H1 (cell line): Measurements from ENCODE around the gene CD7. TPM values are rescaled to one million over a fixed set of nuclear protein-coding genes. Genes with fewer than 3 reads are reported as not detected.

Experiments
- CTCF ChIA-PET: fragments of 300-600 bp; sonication (Branson Sonifier 250); formaldehyde crosslinking; loops from one replicate; lab custom pipeline; 2021; ENCODE audit not compliant: partially characterized antibody; lab: Charles Lee
- POLR2A ChIA-PET: fragments of 300-600 bp; sonication (Branson Sonifier 250); formaldehyde crosslinking; loops from one replicate; lab custom pipeline; 2021; ENCODE audit warnings: inconsistent platforms; ENCODE audit not compliant: partially characterized antibody; lab: Charles Lee
- DNase-seq, 2 experiments: peaks; one replicate each; pipeline versions ENCODE4 v3.0.0 to v3.0.0-alpha.2; 2010 to 2022; ENCODE audit warnings: low spot score in 2 of 2, low read depth in 1 of 2, mixed read lengths in 1 of 2
- FAIRE-seq: peaks from 2 replicates; lab custom pipeline; 2011; peaks lifted over from hg19 to GRCh38; lab: Jason Lieb, UNC
- H2AFZ ChIP-seq: 2 replicates; pipeline ENCODE4 v1.8.1; 2012; ENCODE audit warnings: low read length, inconsistent platforms
- H2AK5ac ChIP-seq: 2 replicates; pipeline ENCODE4 v1.6.1; 2013; ENCODE audit warnings: low read depth, low read length
- H2BK120ac ChIP-seq: replicated peaks from 2 replicates; pipeline ENCODE3; 2013; ENCODE audit warnings: low read depth, low read length, inconsistent platforms
- H2BK12ac ChIP-seq: 2 replicates; pipeline ENCODE4 v1.6.1; 2013; ENCODE audit warnings: low read depth, low read length
- H2BK15ac ChIP-seq: 2 replicates; pipeline ENCODE4 v1.6.1; 2013; ENCODE audit warnings: low read length
- H2BK20ac ChIP-seq: 2 replicates; pipeline ENCODE4 v1.6.1; 2013; ENCODE audit warnings: low read length
- H2BK5ac ChIP-seq: 2 replicates; pipeline ENCODE4 v1.6.1; 2013; ENCODE audit warnings: low read depth, low read length
- H3K14ac ChIP-seq: 2 replicates; pipeline ENCODE4 v1.6.1; 2013; ENCODE audit warnings: inconsistent platforms; ENCODE audit not compliant: insufficient read length
- H3K18ac ChIP-seq: 2 replicates; pipeline ENCODE4 v1.6.1; 2013; ENCODE audit warnings: low read length; ENCODE audit errors: extremely low read depth
- H3K23ac ChIP-seq: 2 replicates; pipeline ENCODE4 v1.6.1; 2013; ENCODE audit warnings: inconsistent platforms; ENCODE audit not compliant: insufficient read length
- H3K23me2 ChIP-seq: 2 replicates; pipeline ENCODE4 v1.6.1; 2013; ENCODE audit warnings: low read depth, low read length
- H3K27ac ChIP-seq: 2 replicates; pipeline ENCODE4 v1.6.1; 2011; ENCODE audit warnings: low read depth, low read length, inconsistent platforms
- H3K27me3 ChIP-seq, 4 experiments: replicated peaks in 1 of 4; 1 replicate in 1 of 4; 2 replicates in 3 of 4; pipeline versions ENCODE4 v1.6.1 to v1.8.1; 2011 to 2013; ENCODE audit warnings: low read length in 3 of 4, mild to moderate bottlenecking in 3 of 4, inconsistent platforms in 2 of 4, mixed read lengths in 2 of 4, moderate library complexity in 1 of 4; ENCODE audit not compliant: control insufficient read depth in 3 of 4, insufficient read depth in 3 of 4; ENCODE audit errors: extremely low read depth in 1 of 4
- H3K36me3 ChIP-seq, 4 experiments: 2 replicates each; pipeline versions ENCODE4 v1.6.1 to v1.8.1; 2011 to 2013; ENCODE audit warnings: mild to moderate bottlenecking in 4 of 4, low read length in 3 of 4, moderate library complexity in 2 of 4, control low read depth in 1 of 4, inconsistent platforms in 1 of 4; ENCODE audit not compliant: insufficient read depth in 4 of 4, control insufficient read depth in 2 of 4
- H3K4ac ChIP-seq: replicated peaks from 2 replicates; pipeline ENCODE3; 2013; ENCODE audit warnings: low read length, low read depth, mixed read lengths, inconsistent platforms; ENCODE audit not compliant: insufficient read length
- H3K4me1 ChIP-seq, 4 experiments: replicated peaks in 1 of 4; 1 replicate in 1 of 4; 2 replicates in 3 of 4; pipeline versions ENCODE4 v1.6.1 to v1.8.1; 2011 to 2013; ENCODE audit warnings: low read length in 3 of 4, inconsistent platforms in 2 of 4, mixed read lengths in 1 of 4; ENCODE audit not compliant: insufficient read depth in 4 of 4, control insufficient read depth in 3 of 4
- H3K4me2 ChIP-seq, 2 experiments: 2 replicates each; pipeline versions ENCODE4 v1.6.1 to v1.8.1; 2011 to 2013; ENCODE audit warnings: low read depth in 2 of 2, low read length in 2 of 2, control low read depth in 1 of 2, inconsistent platforms in 1 of 2, mild to moderate bottlenecking in 1 of 2; ENCODE audit not compliant: insufficient read depth in 1 of 2
- H3K4me3 ChIP-seq, 4 experiments: fragments of 200-600, 300-600 bp in 1 of 4; sonication (generic), shearing (Covaris generic), sonication (Bioruptor Twin) in 1 of 4; 2 replicates each; pipeline versions ENCODE4 v1.5.1 to v1.8.1; 2011 to 2016; ENCODE audit warnings: low read length in 4 of 4, low read depth in 3 of 4, control low read depth in 2 of 4, inconsistent platforms in 2 of 4, mild to moderate bottlenecking in 2 of 4, mixed read lengths in 1 of 4, moderate library complexity in 1 of 4; ENCODE audit not compliant: insufficient read depth in 2 of 4; ENCODE audit errors: extremely low read depth in 1 of 4
- H3K56ac ChIP-seq: replicated peaks from 2 replicates; pipeline ENCODE3; 2013; ENCODE audit warnings: low read depth, mild to moderate bottlenecking, mixed read lengths, low read length, inconsistent platforms; ENCODE audit not compliant: insufficient read length
- H3K79me1 ChIP-seq: 2 replicates; pipeline ENCODE4 v1.6.1; 2013; ENCODE audit warnings: low read depth, low read length, control low read depth
- H3K79me2 ChIP-seq, 2 experiments: 2 replicates each; pipeline versions ENCODE4 v1.6.1 to v1.8.1; 2012 to 2013; ENCODE audit warnings: low read length in 2 of 2, mild to moderate bottlenecking in 2 of 2, inconsistent platforms in 1 of 2; ENCODE audit not compliant: insufficient read depth in 2 of 2, control insufficient read depth in 1 of 2
- H3K9ac ChIP-seq, 4 experiments: replicated peaks in 1 of 4; 1 replicate in 1 of 4; 2 replicates in 3 of 4; pipeline versions ENCODE4 v1.6.1 to v1.8.1; 2011 to 2013; ENCODE audit warnings: low read depth in 3 of 4, low read length in 3 of 4, control low read depth in 2 of 4, mild to moderate bottlenecking in 2 of 4, moderate library complexity in 2 of 4, inconsistent platforms in 1 of 4; ENCODE audit errors: extremely low read depth in 1 of 4
- H3K9me3 ChIP-seq, 2 experiments: 2 replicates each; pipeline versions ENCODE4 v1.6.1 to v1.8.1; 2012 to 2013; ENCODE audit warnings: mild to moderate bottlenecking in 2 of 2, moderate library complexity in 2 of 2, control low read depth in 1 of 2, inconsistent platforms in 1 of 2, low read depth in 1 of 2, low read length in 1 of 2, mixed read lengths in 1 of 2; ENCODE audit not compliant: insufficient read depth in 2 of 2
- H4K20me1 ChIP-seq, 2 experiments: replicated peaks in 1 of 2; 2 replicates each; pipeline versions ENCODE3 to v1.8.1; 2011 to 2013; ENCODE audit warnings: inconsistent platforms in 2 of 2, low read length in 2 of 2, mild to moderate bottlenecking in 1 of 2; ENCODE audit not compliant: insufficient read depth in 2 of 2, control insufficient read depth in 1 of 2
- H4K5ac ChIP-seq: 2 replicates; pipeline ENCODE4 v1.6.1; 2013; ENCODE audit warnings: low read length, low read depth, mixed read lengths, inconsistent platforms; ENCODE audit not compliant: insufficient read length
- H4K8ac ChIP-seq: 2 replicates; pipeline ENCODE4 v1.8.0; 2013; ENCODE audit warnings: mild to moderate bottlenecking, moderate library complexity, low read length, inconsistent platforms; ENCODE audit not compliant: insufficient read depth; ENCODE audit errors: extremely low read depth
- H4K91ac ChIP-seq: replicated peaks from 2 replicates; pipeline ENCODE3; 2013; ENCODE audit warnings: low read length, mixed read lengths, inconsistent platforms; ENCODE audit not compliant: insufficient read length
- CREB1 ChIP-seq: IDR thresholded peaks from 2 replicates; pipeline ENCODE4 v1.6.1; 2012; ENCODE audit warnings: inconsistent platforms
- POLR2A ChIP-seq, 2 experiments: IDR thresholded peaks; 1 replicate in 1 of 2; 2 replicates in 1 of 2; pipeline ENCODE4 v1.6.1; 2011; ENCODE audit warnings: low read depth in 2 of 2, low read length in 2 of 2, mild to moderate bottlenecking in 2 of 2; ENCODE audit errors: control extremely low read depth in 1 of 2
- RFX5 ChIP-seq: IDR thresholded peaks from 2 replicates; pipeline ENCODE4 v1.6.1; 2011; ENCODE audit warnings: low read depth, low read length, improper control_type of control experiment, borderline replicate concordance
- SIRT6 ChIP-seq: IDR thresholded peaks from one replicate; pipeline ENCODE4 v1.7.1; 2012; ENCODE audit warnings: low read length, inconsistent platforms
- SRF ChIP-seq: IDR thresholded peaks from 2 replicates; pipeline ENCODE4 v1.6.1; 2011; ENCODE audit warnings: mild to moderate bottlenecking, low read depth, low read length, moderate library complexity
- WGBS, 2 experiments: shearing (Covaris generic) in 1 of 2; methylation state at CpG; one replicate each; pipeline versions ENCODE4 v1.1.6 to v1.1.7; 2013 to 2015; ENCODE audit warnings: low lambda C conversion rate in 2 of 2, mixed read lengths in 2 of 2, inconsistent platforms in 1 of 2, low coverage in 1 of 2, missing lambda C conversion rate in 1 of 2; ENCODE audit not compliant: insufficient replicate concordance in 2 of 2, insufficient coverage in 1 of 2, insufficient read length in 1 of 2; ENCODE audit errors: extremely low coverage in 1 of 2, missing lambda C conversion rate in 1 of 2; 5-methylcytosine and 5-hydroxymethylcytosine counted together
- polyA plus RNA-seq, 7 experiments: library from polyadenylated mRNA; depleted of rRNA in 3 of 7; stranded (reverse) in 5 of 7; unstranded in 2 of 7; fragments of >200 nt in 5 of 7; fragments of 200-250 nt in 2 of 7; gene quantifications; 1 replicate in 5 of 7; 2 replicates in 1 of 7; 4 replicates in 1 of 7; pipeline versions ENCODE4 v1.2.1 to v1.2.3, GENCODE V29; 2011 to 2013; ENCODE audit warnings: missing spikeins in 2 of 7, mixed read lengths in 2 of 7
- total RNA-seq: library from RNA; stranded (reverse); fragmentation: NEBNext Ultra II Directional; extraction: Animal tissue kit (Norgen Biotek cat#: 25700); gene quantifications from 2 replicates; pipeline ENCODE4 v1.2.1, GENCODE V29; 2021
- TF ChIP-seq, protein P1 (sequence below): IDR thresholded peaks from 2 replicates; pipeline ENCODE4 v1.6.1; 2011; ENCODE audit warnings: low read length, improper control_type of control experiment
- TF ChIP-seq, protein P2 (sequence below), 3 experiments: IDR thresholded peaks; 1 replicate in 2 of 3; 2 replicates in 1 of 3; pipeline versions ENCODE4 v1.5.1 to v1.6.1; 2011; ENCODE audit warnings: low read length in 3 of 3, mild to moderate bottlenecking in 3 of 3, inconsistent platforms in 2 of 3, low read depth in 1 of 3, moderate library complexity in 1 of 3; ENCODE audit not compliant: insufficient read depth in 1 of 3; ENCODE audit errors: control extremely low read depth in 1 of 3
- TF ChIP-seq, protein P3 (sequence below): IDR thresholded peaks from 2 replicates; pipeline ENCODE4 v1.6.1; 2012; ENCODE audit warnings: inconsistent platforms

CD7 gene
- total and polyA plus RNA-seq, 2 of the 8 experiments (the other 6 are each of a cell fraction or from before 2014, with no cell fraction given) = 0.83 to 0.86 TPM

DNA sequence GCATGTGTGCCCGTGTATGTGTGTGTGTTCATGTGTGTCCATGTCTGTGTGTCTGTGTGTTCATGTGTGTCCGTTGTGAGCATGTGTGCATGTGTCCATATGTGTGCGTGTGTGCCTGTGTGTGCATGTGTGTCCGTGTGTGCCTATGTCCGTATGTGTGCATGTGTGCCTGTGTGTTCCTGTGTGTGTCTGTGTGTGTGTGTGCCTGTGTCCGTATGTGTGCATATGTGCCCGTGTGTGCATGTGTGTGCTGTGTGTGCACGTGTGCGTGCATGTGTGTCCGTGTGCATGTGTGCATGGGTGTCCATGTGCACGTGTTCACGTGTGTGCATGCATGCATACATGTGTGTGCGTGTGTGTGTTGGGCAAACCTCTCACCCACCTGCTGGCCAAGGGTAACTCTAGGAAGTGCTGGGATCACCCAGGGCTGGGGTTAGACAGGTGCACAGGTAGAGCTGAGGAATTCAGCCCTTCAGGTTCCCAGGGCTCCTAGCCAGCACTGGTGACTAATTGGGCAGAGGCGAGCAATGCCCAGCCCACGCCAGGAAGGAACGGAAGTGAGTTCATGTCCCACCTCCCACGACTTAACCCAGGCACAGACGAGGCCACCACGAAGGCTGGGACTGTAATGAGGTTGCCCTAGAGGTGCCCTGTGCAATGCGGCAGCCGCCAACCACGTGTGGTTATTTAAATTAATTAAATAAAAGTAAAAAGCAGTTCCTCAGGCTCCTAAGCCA is 35.7 kb downstream of the CD7 start:
- Histone ChIP-seq H3K56ac (no peak overlapping the region), H2BK15ac (peak overlapping the region; percentile 50; the same call in 1 of the 2 replicates), H3K27ac (no peak overlapping the region), H3K9ac (peak overlapping the region in 1 of 4 experiments; percentile 33; a peak in 1 of 7 replicates), H3K36me3 (no peaks in the 10 kb centered on the region; a peak in 1 of 8 replicates), H3K23me2 (no peaks in the 10 kb centered on the region), H3K23ac (peak overlapping the region; percentile 19), H3K4me3 (no peak overlapping the region), H3K27me3 (no peaks in the 10 kb centered on the region; a peak in 1 of 7 replicates), H2BK12ac (peak overlapping the region; percentile 78; the same call in 1 of the 2 replicates), H4K20me1 (peaks cover 0 to 9% of the 10 kb centered on the region in 2 experiments), H2AFZ (no peak overlapping the region), H4K91ac (peak overlapping the region; percentile 95), H4K8ac (peak overlapping the region; percentile 74; the same call in 1 of the 2 replicates), H3K4me1 (peaks cover 0 to 10% (median 5%) of the 10 kb centered on the region in 4 experiments; a peak in 5 of 7 replicates), H2BK120ac (no peak overlapping the region), H3K4me2 (no peak overlapping the region; a peak in 1 of 4 replicates), H3K4ac (peak overlapping the region; percentile 98), H2AK5ac (peak overlapping the region; percentile 75; the same call in 1 of the 2 replicates), H3K79me1 (no peaks in the 10 kb centered on the region; the same call in 1 of the 2 replicates), H3K18ac (0 out of 2 replicates have a peak overlapping the region, but pooled peaks have one; percentile 38), H2BK5ac (peak overlapping the region; percentile 21), H3K79me2 (no peaks in the 10 kb centered on the region), H3K14ac (peak overlapping the region; percentile 74), H4K5ac (no peak overlapping the region), H3K9me3 (no peaks in the 10 kb centered on the region), H2BK20ac (no peak overlapping the region)
- ChIA-PET POLR2A (interaction anchor here (1.2 to 5.2 kb wide), 4 partner anchors 9 to 51 kb away, joined by 3 to 39 read pairs (median 16); partner anchors contain the start of gene CSNK1D), CTCF (interaction anchor here (1.1 to 1.6 kb wide), 2 partner anchors 15 to 32 kb away, joined by 3 to 5 read pairs; no protein-coding TSS in a partner anchor)
- FAIRE-seq (no peak), DNase-seq (no peak)
- 92% methylated on average over 22 of the region's 22 CpGs; no CpG with 5 or more reads in 1 of the 2 experiments for WGBS, 2 experiments
- TF ChIP-seq, protein P1, sequence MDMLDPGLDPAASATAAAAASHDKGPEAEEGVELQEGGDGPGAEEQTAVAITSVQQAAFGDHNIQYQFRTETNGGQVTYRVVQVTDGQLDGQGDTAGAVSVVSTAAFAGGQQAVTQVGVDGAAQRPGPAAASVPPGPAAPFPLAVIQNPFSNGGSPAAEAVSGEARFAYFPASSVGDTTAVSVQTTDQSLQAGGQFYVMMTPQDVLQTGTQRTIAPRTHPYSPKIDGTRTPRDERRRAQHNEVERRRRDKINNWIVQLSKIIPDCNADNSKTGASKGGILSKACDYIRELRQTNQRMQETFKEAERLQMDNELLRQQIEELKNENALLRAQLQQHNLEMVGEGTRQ = no peak
- TF ChIP-seq SIRT6 (no peak), RFX5 (no peak), POLR2A (IDR thresholded peaks at IDR 0.05; ENCODE audit: control extremely low read depth in 1 of 2, low read depth in 2 of 2, low read length in 2 of 2) (no peak), CREB1 (no peak), SRF (no peak)
- TF ChIP-seq, protein P2, sequence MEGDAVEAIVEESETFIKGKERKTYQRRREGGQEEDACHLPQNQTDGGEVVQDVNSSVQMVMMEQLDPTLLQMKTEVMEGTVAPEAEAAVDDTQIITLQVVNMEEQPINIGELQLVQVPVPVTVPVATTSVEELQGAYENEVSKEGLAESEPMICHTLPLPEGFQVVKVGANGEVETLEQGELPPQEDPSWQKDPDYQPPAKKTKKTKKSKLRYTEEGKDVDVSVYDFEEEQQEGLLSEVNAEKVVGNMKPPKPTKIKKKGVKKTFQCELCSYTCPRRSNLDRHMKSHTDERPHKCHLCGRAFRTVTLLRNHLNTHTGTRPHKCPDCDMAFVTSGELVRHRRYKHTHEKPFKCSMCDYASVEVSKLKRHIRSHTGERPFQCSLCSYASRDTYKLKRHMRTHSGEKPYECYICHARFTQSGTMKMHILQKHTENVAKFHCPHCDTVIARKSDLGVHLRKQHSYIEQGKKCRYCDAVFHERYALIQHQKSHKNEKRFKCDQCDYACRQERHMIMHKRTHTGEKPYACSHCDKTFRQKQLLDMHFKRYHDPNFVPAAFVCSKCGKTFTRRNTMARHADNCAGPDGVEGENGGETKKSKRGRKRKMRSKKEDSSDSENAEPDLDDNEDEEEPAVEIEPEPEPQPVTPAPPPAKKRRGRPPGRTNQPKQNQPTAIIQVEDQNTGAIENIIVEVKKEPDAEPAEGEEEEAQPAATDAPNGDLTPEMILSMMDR (IDR thresholded peaks at IDR 0.05; ENCODE audit: control extremely low read depth in 1 of 3, insufficient read depth in 1 of 3, low read depth in 1 of 3, low read length in 3 of 3) = no peak
- TF ChIP-seq, protein P3, sequence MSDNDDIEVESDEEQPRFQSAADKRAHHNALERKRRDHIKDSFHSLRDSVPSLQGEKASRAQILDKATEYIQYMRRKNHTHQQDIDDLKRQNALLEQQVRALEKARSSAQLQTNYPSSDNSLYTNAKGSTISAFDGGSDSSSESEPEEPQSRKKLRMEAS = no peak; the same call in 1 of the 2 replicates
